ENCODE data around the gene SLC6A5. TPM values are rescaled to one million over a fixed set of nuclear protein-coding genes. Genes with fewer than 3 reads are reported as not detected.

SLC6A5 gene
- total RNA-seq, 3 donors from 2014 or later: not detected

GRCh38 chr11:20583201-20583600, 16.2 kb upstream of the SLC6A5 start:
- intact Hi-C loops (cut with DNase I; ENCODE audit: low total_unique reads): no loop called here
- H3K27ac ChIP-seq: no peak overlapping the region
- TF ChIP-seq POLR2AphosphoS5 (IDR thresholded peaks at IDR 0.05): no peak
- TF ChIP-seq POLR2A (IDR thresholded peaks at IDR 0.05): no peak
- TF ChIP-seq CTCF (IDR thresholded peaks at IDR 0.05): no peak
- H3K36me3 ChIP-seq: no peaks in the 10 kb centered on the region
- no peak overlapping the region for H3K4me3 ChIP-seq
- no peaks in the 10 kb centered on the region for H3K9me3 ChIP-seq
- DNase-seq (ENCODE audit: low spot score in 2 of 2): no peak
- no peaks in the 10 kb centered on the region for H3K4me1 ChIP-seq
- no peaks in the 10 kb centered on the region for H3K27me3 ChIP-seq

DNA sequence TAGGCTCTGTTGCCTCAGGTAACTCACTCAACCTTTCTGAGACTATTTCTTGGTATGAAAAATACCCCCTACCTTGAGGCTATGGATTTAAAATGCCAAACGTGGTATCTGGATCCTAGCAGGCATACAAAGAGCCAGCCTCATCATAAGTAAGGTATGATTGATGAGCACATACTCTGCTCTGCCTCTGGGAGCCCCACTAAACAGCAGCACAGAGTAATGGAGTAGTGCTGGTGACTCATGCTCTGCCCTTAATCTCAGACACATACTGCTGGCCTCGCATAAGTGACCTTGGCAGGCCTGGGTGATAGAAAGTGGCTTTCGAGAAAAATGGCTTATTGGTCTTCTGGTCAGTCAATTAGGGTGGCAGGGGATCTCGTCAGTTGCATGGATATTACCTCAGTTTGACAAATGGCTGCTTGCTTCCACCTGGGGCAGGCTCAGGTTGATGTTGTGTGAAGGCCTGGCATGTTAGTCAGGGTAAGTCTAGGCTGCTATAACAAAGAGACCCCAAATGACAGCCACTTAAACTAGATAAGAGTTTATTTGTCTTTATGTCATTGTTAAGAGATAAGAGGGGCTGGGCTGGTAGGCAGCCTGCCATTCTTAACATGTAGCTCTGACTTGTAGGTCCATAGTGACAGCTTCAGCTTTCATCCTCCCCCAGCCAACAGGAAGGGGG, 15.2 kb upstream of the SLC6A5 start:
- H3K9me3 ChIP-seq: no peaks in the 10 kb centered on the region
- TF ChIP-seq POLR2AphosphoS5 (IDR thresholded peaks at IDR 0.05) (no peak), POLR2A (IDR thresholded peaks at IDR 0.05) (no peak), CTCF (IDR thresholded peaks at IDR 0.05) (no peak)
- H3K27ac ChIP-seq: no peak overlapping the region
- no peaks in the 10 kb centered on the region for H3K36me3 ChIP-seq
- H3K27me3 ChIP-seq: peaks cover 0 to 4% of the 10 kb centered on the region in 2 donors
- no peaks in the 10 kb centered on the region for H3K4me1 ChIP-seq
- H3K4me3 ChIP-seq: no peak overlapping the region
- intact Hi-C loops (cut with DNase I; ENCODE audit: low total_unique reads): no loop called here
- no peak for DNase-seq (ENCODE audit: low spot score in 2 of 2)

- H3K27ac ChIP-seq: no peak overlapping the region
- TF ChIP-seq POLR2AphosphoS5 (IDR thresholded peaks at IDR 0.05) (no peak), CTCF (IDR thresholded peaks at IDR 0.05) (no peak), POLR2A (IDR thresholded peaks at IDR 0.05) (no peak)
- intact Hi-C loops (cut with DNase I; ENCODE audit: low total_unique reads): no loop called here
- no peak overlapping the region for H3K4me3 ChIP-seq
- peaks cover 0 to 13% of the 10 kb centered on the region in 2 donors for H3K27me3 ChIP-seq
- no peaks in the 10 kb centered on the region for H3K36me3 ChIP-seq
- no peaks in the 10 kb centered on the region for H3K9me3 ChIP-seq
- no peaks in the 10 kb centered on the region for H3K4me1 ChIP-seq
- DNase-seq (ENCODE audit: low spot score in 2 of 2): no peak
Measured at GRCh38 chr11:20589796-20590195, 9.6 kb upstream of the SLC6A5 start.

DNA sequence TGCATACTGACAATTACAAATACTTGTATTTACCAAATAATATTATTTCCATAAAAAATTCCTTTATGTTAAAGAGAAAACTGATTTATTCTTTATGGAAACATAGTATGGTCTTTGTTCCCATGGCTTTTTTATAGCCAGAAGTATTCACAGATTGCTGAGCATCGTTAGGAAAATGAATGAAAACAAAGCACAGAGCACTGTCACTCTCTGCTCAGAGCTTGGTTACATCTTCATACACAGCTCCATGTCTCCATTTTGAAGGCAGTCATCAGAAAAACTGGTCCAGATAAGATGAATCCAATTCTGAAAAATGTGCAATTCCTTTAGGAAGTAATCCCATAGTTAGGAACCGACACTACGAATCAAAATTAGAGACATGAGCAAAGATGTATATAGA, 9.0 kb upstream of the SLC6A5 start:
- peaks cover 0 to 18% of the 10 kb centered on the region in 2 donors for H3K27me3 ChIP-seq
- no peak overlapping the region for H3K4me3 ChIP-seq
- intact Hi-C loops (cut with DNase I; ENCODE audit: low total_unique reads): no loop called here
- no peak for DNase-seq (ENCODE audit: low spot score in 2 of 2)
- H3K4me1 ChIP-seq: no peaks in the 10 kb centered on the region
- no peaks in the 10 kb centered on the region for H3K36me3 ChIP-seq
- TF ChIP-seq CTCF (IDR thresholded peaks at IDR 0.05) (no peak), POLR2A (IDR thresholded peaks at IDR 0.05) (no peak), POLR2AphosphoS5 (IDR thresholded peaks at IDR 0.05) (no peak)
- no peaks in the 10 kb centered on the region for H3K9me3 ChIP-seq
- H3K27ac ChIP-seq: no peak overlapping the region

DNA sequence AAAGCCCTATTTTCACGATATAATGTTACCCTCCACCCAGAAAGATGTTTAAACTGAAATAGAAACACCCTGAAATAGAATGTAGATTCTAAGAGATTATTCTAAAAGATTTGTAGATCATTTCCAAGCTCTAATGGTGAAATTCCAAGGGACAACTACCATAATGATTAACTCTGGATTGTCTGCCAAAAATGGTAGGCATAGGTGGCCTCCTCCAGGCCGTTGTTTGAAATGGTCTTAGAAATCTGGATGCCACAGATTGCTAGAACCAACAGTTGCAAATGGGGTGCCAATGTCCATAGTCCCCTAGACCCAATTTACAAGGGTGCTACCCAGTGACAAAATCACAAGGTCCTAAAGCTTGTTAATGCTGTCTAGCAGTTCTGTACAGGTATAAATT, 6.7 kb upstream of the SLC6A5 start:
- no peaks in the 10 kb centered on the region for H3K36me3 ChIP-seq
- no peak overlapping the region for H3K27ac ChIP-seq
- intact Hi-C loops (cut with DNase I; ENCODE audit: low total_unique reads): no loop called here
- no peaks in the 10 kb centered on the region for H3K4me1 ChIP-seq
- H3K9me3 ChIP-seq: no peaks in the 10 kb centered on the region
- DNase-seq (ENCODE audit: low spot score in 2 of 2): no peak
- TF ChIP-seq POLR2A (IDR thresholded peaks at IDR 0.05): no peak
- no peak for TF ChIP-seq POLR2AphosphoS5 (IDR thresholded peaks at IDR 0.05)
- no peak for TF ChIP-seq CTCF (IDR thresholded peaks at IDR 0.05)
- H3K27me3 ChIP-seq: peaks cover 6 to 41% of the 10 kb centered on the region in 2 donors
- H3K4me3 ChIP-seq: no peak overlapping the region
